SK-N-SH (cell line): ENCODE measurements around the gene TMEM94. TPM values are rescaled to one million over a fixed set of nuclear protein-coding genes. Genes with fewer than 3 reads are reported as not detected.
A peak's percentile ranks its signal among the peaks of the same experiment; 100 is the strongest.

Experiments
- CTCF ChIA-PET: fragments of 300-600, 350-600 bp; formaldehyde crosslinking; extraction: SDS; loops from one replicate; lab custom pipeline; 2021; lab: Yijun Ruan, JAX
- POLR2A ChIA-PET: fragments of 350-600 bp; sonication (Branson Sonifier 250); formaldehyde crosslinking; extraction: SDS; loops from one replicate; lab custom pipeline; 2020; ENCODE audit warnings: antibody characterized with exemption, inconsistent platforms; lab: Yijun Ruan, JAX
- DNase-seq: peaks from one replicate; pipeline ENCODE4 v3.0.0; 2012
- H2AFZ ChIP-seq: fragments of 200-600 bp; sonication (generic); 2 replicates; pipeline ENCODE4 v1.8.1; 2016; ENCODE audit warnings: antibody characterized with exemption, mild to moderate bottlenecking, low read depth
- H3F3A ChIP-seq: fragments of 200-600 bp; sonication (generic); replicated peaks from 2 replicates; pipeline ENCODE3; 2016; ENCODE audit warnings: antibody characterized with exemption, mild to moderate bottlenecking; ENCODE audit not compliant: insufficient read depth
- H3K27ac ChIP-seq, 2 experiments: fragments of 200-500 bp in 1 of 2; fragments of 200-600 bp in 1 of 2; sonication (Bioruptor generic) in 1 of 2; sonication (generic), shearing (Covaris generic) in 1 of 2; 2 replicates each; pipeline versions ENCODE4 v1.5.1 to v1.6.1; 2014 to 2016; ENCODE audit warnings: low read depth in 2 of 2, inconsistent platforms in 1 of 2, low read length in 1 of 2, mild to moderate bottlenecking in 1 of 2, mixed read lengths in 1 of 2
- H3K27me3 ChIP-seq: fragments of 200-600 bp; sonication (generic), shearing (Covaris generic); 2 replicates; pipeline ENCODE4 v1.6.1; 2016; ENCODE audit warnings: mixed run types; ENCODE audit not compliant: insufficient read depth
- H3K36me3 ChIP-seq, 2 experiments: fragments of 200-500 bp in 1 of 2; fragments of 200-600 bp in 1 of 2; sonication (Bioruptor generic) in 1 of 2; sonication (generic) in 1 of 2; replicated peaks in 1 of 2; 2 replicates each; pipeline versions ENCODE3 to v1.5.1; 2014 to 2016; ENCODE audit warnings: low read length in 1 of 2, mild to moderate bottlenecking in 1 of 2; ENCODE audit not compliant: insufficient read depth in 2 of 2, control insufficient read depth in 1 of 2
- H3K4me1 ChIP-seq, 2 experiments: fragments of 200-500 bp in 1 of 2; fragments of 200-600 bp in 1 of 2; sonication (Bioruptor generic) in 1 of 2; sonication (generic), shearing (Covaris generic) in 1 of 2; 2 replicates each; pipeline versions ENCODE4 v1.5.1 to v1.6.1; 2014 to 2016; ENCODE audit warnings: low read depth in 1 of 2, low read length in 1 of 2, mixed run types in 1 of 2; ENCODE audit not compliant: insufficient read depth in 2 of 2, control insufficient read depth in 1 of 2
- H3K4me2 ChIP-seq: fragments of 200-600 bp; sonication (generic), shearing (Covaris generic); 2 replicates; pipeline ENCODE4 v1.6.1; 2017; ENCODE audit warnings: mixed run types
- H3K4me3 ChIP-seq, 2 experiments: fragments of 200-500 bp in 1 of 2; fragments of 200-600 bp in 1 of 2; sonication (Bioruptor generic) in 1 of 2; sonication (generic), shearing (Covaris generic) in 1 of 2; 2 replicates each; pipeline versions ENCODE4 v1.5.1 to v1.8.1; 2014 to 2016; ENCODE audit warnings: low read depth in 2 of 2, inconsistent platforms in 1 of 2, low read length in 1 of 2, mild to moderate bottlenecking in 1 of 2, mixed read lengths in 1 of 2, moderate library complexity in 1 of 2
- H3K79me2 ChIP-seq: fragments of 200-600 bp; sonication (generic); 2 replicates; pipeline ENCODE4 v1.8.1; 2017; ENCODE audit warnings: mild to moderate bottlenecking; ENCODE audit not compliant: insufficient read depth
- H3K9ac ChIP-seq: fragments of 200-600 bp; sonication (generic); 2 replicates; pipeline ENCODE4 v1.6.1; 2017; ENCODE audit warnings: mixed run types
- H3K9me2 ChIP-seq: fragments of 200-600 bp; sonication (generic); 2 replicates; pipeline ENCODE4 v1.6.1; 2017; ENCODE audit warnings: mixed run types
- H3K9me3 ChIP-seq: fragments of 200-600 bp; sonication (generic); 2 replicates; pipeline ENCODE4 v1.6.1; 2017; ENCODE audit warnings: mixed run types, mild to moderate bottlenecking, moderate library complexity
- H4K20me1 ChIP-seq: fragments of 200-600 bp; sonication (generic); 2 replicates; pipeline ENCODE4 v1.6.1; 2017; ENCODE audit warnings: mild to moderate bottlenecking, mixed run types; ENCODE audit not compliant: insufficient read depth
- CHD2 ChIP-seq: fragments of 150-350 bp; IDR thresholded peaks from 2 replicates; pipeline ENCODE4 v1.6.1; 2018; ENCODE audit warnings: low read length; ENCODE audit not compliant: partially characterized antibody
- CTCF ChIP-seq: fragments of 200-600 bp; sonication (generic); IDR thresholded peaks from 2 replicates; pipeline ENCODE4 v1.6.1; 2017; ENCODE audit warnings: antibody characterized with exemption, mild to moderate bottlenecking, moderate library complexity
- EP300 ChIP-seq, 2 experiments: IDR thresholded peaks; 2 replicates each; pipeline versions ENCODE4 v1.4.0 to v1.6.1; 2012; ENCODE audit warnings: borderline replicate concordance in 1 of 2, low read depth in 1 of 2, low read length in 1 of 2
- EZH2phosphoT487 ChIP-seq: fragments of 200-600 bp; sonication (generic); IDR thresholded peaks from 2 replicates; pipeline ENCODE4 v1.6.1; 2017; ENCODE audit warnings: low read depth, mixed run types, mild to moderate bottlenecking, antibody characterized with exemption, moderate library complexity, borderline replicate concordance
- FOSL2 ChIP-seq: IDR thresholded peaks from 2 replicates; pipeline ENCODE4 v1.4.0; 2012; ENCODE audit warnings: low read depth, mild to moderate bottlenecking, moderate library complexity, borderline replicate concordance
- FOXM1 ChIP-seq: IDR thresholded peaks from 2 replicates; pipeline ENCODE4 v1.4.0; 2012; ENCODE audit warnings: low read depth, mild to moderate bottlenecking
- GABPA ChIP-seq: IDR thresholded peaks from 2 replicates; pipeline ENCODE4 v1.4.0; 2012; ENCODE audit warnings: low read depth, mild to moderate bottlenecking
- MEF2A ChIP-seq: IDR thresholded peaks from 2 replicates; pipeline ENCODE4 v1.4.0; 2012; ENCODE audit warnings: low read depth, borderline replicate concordance
- MXI1 ChIP-seq: IDR thresholded peaks from 2 replicates; pipeline ENCODE4 v1.6.1; 2012; ENCODE audit warnings: mild to moderate bottlenecking, low read depth, low read length, improper control_type of control experiment
- NFIC ChIP-seq: IDR thresholded peaks from 2 replicates; pipeline ENCODE4 v1.4.0; 2012; ENCODE audit warnings: borderline replicate concordance
- POLR2AphosphoS5 ChIP-seq: IDR thresholded peaks from 2 replicates; pipeline ENCODE4 v1.6.1; 2012; ENCODE audit warnings: low read depth, low read length
- RCOR1 ChIP-seq: fragments of 150-350 bp; IDR thresholded peaks from 2 replicates; pipeline ENCODE4 v1.6.1; 2017; ENCODE audit warnings: antibody characterized with exemption, low read length
- RFX5 ChIP-seq: IDR thresholded peaks from 2 replicates; pipeline ENCODE4 v1.6.1; 2012; ENCODE audit warnings: mild to moderate bottlenecking, improper control_type of control experiment, low read length
- RXRA ChIP-seq: IDR thresholded peaks from 2 replicates; pipeline ENCODE4 v1.4.0; 2012; ENCODE audit warnings: low read depth, mild to moderate bottlenecking, borderline replicate concordance
- SIN3A ChIP-seq: IDR thresholded peaks from 2 replicates; pipeline ENCODE4 v1.6.1; 2012; ENCODE audit warnings: low read depth, mild to moderate bottlenecking, low read length, moderate library complexity, borderline replicate concordance
- SMC3 ChIP-seq: IDR thresholded peaks from 2 replicates; pipeline ENCODE4 v1.6.1; 2012; ENCODE audit warnings: low read depth, low read length, improper control_type of control experiment
- TCF12 ChIP-seq: IDR thresholded peaks from 2 replicates; pipeline ENCODE4 v1.4.0; 2012
- TEAD4 ChIP-seq: IDR thresholded peaks from 2 replicates; pipeline ENCODE4 v1.4.0; 2012; ENCODE audit warnings: mild to moderate bottlenecking, borderline replicate concordance; ENCODE audit not compliant: insufficient read depth
- YY1 ChIP-seq: IDR thresholded peaks from 2 replicates; pipeline ENCODE4 v1.4.0; 2012; ENCODE audit warnings: low read depth, mild to moderate bottlenecking
- ZBTB33 ChIP-seq: IDR thresholded peaks from 2 replicates; pipeline ENCODE4 v1.4.0; 2012; ENCODE audit warnings: low read depth, borderline replicate concordance
- WGBS: methylation state at CpG from one replicate; pipeline ENCODE4 v1.1.6; 2017; ENCODE audit warnings: low lambda C conversion rate; 5-methylcytosine and 5-hydroxymethylcytosine counted together
- polyA plus RNA-seq, 3 experiments: library from polyadenylated mRNA; depleted of rRNA; stranded (reverse); fragments of >200 nt; gene quantifications; 2 replicates each; pipeline ENCODE4 v1.2.3, GENCODE V29; 2012
- TF ChIP-seq, protein P1 (sequence below): IDR thresholded peaks from 2 replicates; pipeline ENCODE4 v1.4.0; 2012; ENCODE audit warnings: low read depth
- TF ChIP-seq, protein P2 (sequence below): fragments of 150-350 bp; IDR thresholded peaks from 2 replicates; pipeline ENCODE4 v1.6.1; 2016; ENCODE audit warnings: mild to moderate bottlenecking, low read depth, low read length

TMEM94 gene
- polyA plus RNA-seq, 1 of the 3 experiments (the other 2 are of a cell fraction): 89.9 TPM

- TF ChIP-seq, protein P1, sequence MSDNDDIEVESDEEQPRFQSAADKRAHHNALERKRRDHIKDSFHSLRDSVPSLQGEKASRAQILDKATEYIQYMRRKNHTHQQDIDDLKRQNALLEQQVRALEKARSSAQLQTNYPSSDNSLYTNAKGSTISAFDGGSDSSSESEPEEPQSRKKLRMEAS: peak; percentile 48
- no peak for TF ChIP-seq TEAD4
- TF ChIP-seq RFX5: no peak
- no peak for TF ChIP-seq EZH2phosphoT487
- TF ChIP-seq, protein P2, sequence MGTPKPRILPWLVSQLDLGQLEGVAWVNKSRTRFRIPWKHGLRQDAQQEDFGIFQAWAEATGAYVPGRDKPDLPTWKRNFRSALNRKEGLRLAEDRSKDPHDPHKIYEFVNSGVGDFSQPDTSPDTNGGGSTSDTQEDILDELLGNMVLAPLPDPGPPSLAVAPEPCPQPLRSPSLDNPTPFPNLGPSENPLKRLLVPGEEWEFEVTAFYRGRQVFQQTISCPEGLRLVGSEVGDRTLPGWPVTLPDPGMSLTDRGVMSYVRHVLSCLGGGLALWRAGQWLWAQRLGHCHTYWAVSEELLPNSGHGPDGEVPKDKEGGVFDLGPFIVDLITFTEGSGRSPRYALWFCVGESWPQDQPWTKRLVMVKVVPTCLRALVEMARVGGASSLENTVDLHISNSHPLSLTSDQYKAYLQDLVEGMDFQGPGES: no peak
- TF ChIP-seq POLR2AphosphoS5: no peak
- TF ChIP-seq TCF12: no peak
- peak; percentile 70 for TF ChIP-seq SMC3
- TF ChIP-seq CTCF: peak; percentile 100
Observed at GRCh38 chr17:75515496-75516254, 59.2 kb downstream of the TMEM94 start, which contains the start of gene CASKIN2 (continued).

DNA sequence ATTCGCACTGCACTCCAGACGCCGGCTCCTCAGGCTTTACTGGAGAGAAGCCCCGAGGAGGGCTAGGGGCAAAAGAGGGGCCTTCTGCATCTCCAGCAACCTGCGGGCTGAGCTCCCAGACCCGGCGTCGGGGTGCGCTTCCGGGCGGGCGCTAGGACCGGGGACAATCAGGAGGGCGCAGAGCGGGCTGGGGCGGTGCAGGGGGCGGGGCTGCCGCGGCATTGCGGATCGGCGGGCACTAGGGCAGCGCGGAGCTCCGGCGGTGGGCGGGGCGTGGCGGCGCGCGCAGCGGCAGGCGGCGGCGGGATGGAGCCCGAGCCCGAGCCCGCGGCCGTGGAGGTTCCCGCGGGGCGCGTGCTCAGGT, 59.8 kb downstream of the TMEM94 start, which contains the start of gene TSEN54:
TSS of gene TSEN54 (plus strand) at position 274 of the 364 bp plus-strand sequence. CDS start at position 307, 33 bp downstream.
- peaks cover 0 to 33% of the 10 kb centered on the region in 2 experiments; a peak in 1 of 4 replicates for H3K4me1 ChIP-seq
- CTCF ChIA-PET: interaction anchor here (0.6 to 4.2 kb wide), 59 partner anchors 9 to 558 kb away, joined by 3 to 37 read pairs (median 4); partner anchors contain the start of genes GGA3, GRB2, LLGL2 and MIF4GD
- peaks cover 24% of the 10 kb centered on the region; the same call in 1 of the 2 replicates for H3K79me2 ChIP-seq
- DNase-seq: peak; percentile 100
- no peaks in the 10 kb centered on the region for H3K9me2 ChIP-seq
- peak within 1 kb of the TSS; percentile 100 for H3K4me2 ChIP-seq
- H3K9ac ChIP-seq: peak within 1 kb of the TSS; percentile 78
- peaks cover 10% of the 10 kb centered on the region in 2 experiments for H3K36me3 ChIP-seq
- no peaks in the 10 kb centered on the region for H3K9me3 ChIP-seq
- peak within 1 kb of the TSS; percentile 45 to 88; a peak in 3 of 4 replicates for H3K27ac ChIP-seq
- no peaks in the 10 kb centered on the region for H3K27me3 ChIP-seq
- POLR2A ChIA-PET: interaction anchor here (0.7 to 1.6 kb wide), 9 partner anchors 9 to 257 kb away, joined by 3 to 24 read pairs (median 4); partner anchors contain the start of genes GGA3, GRB2, LLGL2 and MRPS7
- H2AFZ ChIP-seq: peak within 1 kb of the TSS; percentile 98
- peaks cover 28% of the 10 kb centered on the region for H4K20me1 ChIP-seq
- under 1% methylated on average over 25 of the region's 45 CpGs for WGBS
- H3F3A ChIP-seq: no peaks in the 10 kb centered on the region
- H3K4me3 ChIP-seq: peak within 1 kb of the TSS; percentile 81 to 98
- no peak for TF ChIP-seq TCF12
- TF ChIP-seq EP300 (IDR thresholded peaks at IDR 0.05; ENCODE audit: borderline replicate concordance in 1 of 2, low read depth in 1 of 2, low read length in 1 of 2): 0 out of 4 replicates have a peak, but pooled peaks of 1 of the 2 experiments have one; percentile 14
- no peak for TF ChIP-seq CTCF
- no peak for TF ChIP-seq FOXM1
- no peak for TF ChIP-seq SMC3
- TF ChIP-seq, protein P1: peak; percentile 38; the same call in 1 of the 2 replicates
- peak; percentile 68 for TF ChIP-seq GABPA
- TF ChIP-seq RXRA: no peak
- no peak for TF ChIP-seq MEF2A
- TF ChIP-seq CHD2: peak; percentile 59
- no peak for TF ChIP-seq RCOR1
- TF ChIP-seq EZH2phosphoT487: no peak
- no peak for TF ChIP-seq YY1
- no peak for TF ChIP-seq NFIC
- TF ChIP-seq MXI1: peak; percentile 40
- TF ChIP-seq SIN3A: peak; percentile 68; the same call in 1 of the 2 replicates
- no peak for TF ChIP-seq FOSL2
- no peak; the same call in 1 of the 2 replicates for TF ChIP-seq ZBTB33
